ENCODE data around the gene ZC3H12D. TPM values are rescaled to one million over a fixed set of nuclear protein-coding genes. Genes with fewer than 3 reads are reported as not detected.
"Not testable (repeated sequence)": the region's sequence is repeated elsewhere in the genome, so short reads cannot be mapped to it uniquely, and the experiment has no call there.

ZC3H12D gene
- total RNA-seq, 1 donor from 2014 or later = 0.25 TPM

GRCh38 chr6:149499066-149499465, 14.3 kb upstream of the ZC3H12D start:
- peaks cover 9% of the 10 kb centered on the region for H3K4me1 ChIP-seq
- H3K27me3 ChIP-seq (ENCODE audit: low read depth) = no peaks in the 10 kb centered on the region
- H3K9me3 ChIP-seq (replicated peaks) = no peaks in the 10 kb centered on the region
- TF ChIP-seq CTCF (IDR thresholded peaks at IDR 0.05; ENCODE audit: borderline replicate concordance) = no peak
- DNase-seq = no peak
- H3K4me3 ChIP-seq = no peak overlapping the region
- H3K27ac ChIP-seq (replicated peaks) = no peak overlapping the region
- H3K36me3 ChIP-seq = no peaks in the 10 kb centered on the region
- intact Hi-C loops (cut with micrococcal nuclease) = no loop called here

GRCh38 chr6:149497365-149497764, 12.6 kb upstream of the ZC3H12D start:
- Histone ChIP-seq H3K4me3 (no peak overlapping the region), H3K27ac (replicated peaks) (no peak overlapping the region), H3K4me1 (peaks cover 9% of the 10 kb centered on the region), H3K27me3 (ENCODE audit: low read depth) (no peaks in the 10 kb centered on the region), H3K9me3 (replicated peaks) (no peaks in the 10 kb centered on the region), H3K36me3 (no peaks in the 10 kb centered on the region)
- no peak for TF ChIP-seq CTCF (IDR thresholded peaks at IDR 0.05; ENCODE audit: borderline replicate concordance)
- intact Hi-C loops (cut with micrococcal nuclease) = no loop called here
- no peak for DNase-seq

GRCh38 chr6:149496597-149496996, 11.8 kb upstream of the ZC3H12D start:
- H3K27me3 ChIP-seq (ENCODE audit: low read depth); H3K36me3 ChIP-seq; H3K4me1 ChIP-seq; H3K9me3 ChIP-seq (replicated peaks); H3K4me3 ChIP-seq; DNase-seq; H3K27ac ChIP-seq (replicated peaks); intact Hi-C loops (cut with micrococcal nuclease): not testable (repeated sequence)

- intact Hi-C loops (cut with micrococcal nuclease); H3K4me3 ChIP-seq; DNase-seq; H3K27me3 ChIP-seq (ENCODE audit: low read depth); H3K4me1 ChIP-seq; H3K27ac ChIP-seq (replicated peaks); H3K9me3 ChIP-seq (replicated peaks); H3K36me3 ChIP-seq: not testable (repeated sequence)
Measured at GRCh38 chr6:149495349-149496016, 10.7 kb upstream of the ZC3H12D start.

GRCh38 chr6:149494810-149495209, 10.0 kb upstream of the ZC3H12D start:
- H3K9me3 ChIP-seq (replicated peaks); H3K27me3 ChIP-seq (ENCODE audit: low read depth); intact Hi-C loops (cut with micrococcal nuclease); H3K4me1 ChIP-seq; H3K36me3 ChIP-seq; H3K27ac ChIP-seq (replicated peaks); H3K4me3 ChIP-seq; DNase-seq: not testable (repeated sequence)

- H3K4me1 ChIP-seq = peaks cover 2% of the 10 kb centered on the region
- no peaks in the 10 kb centered on the region for H3K36me3 ChIP-seq
- no peak overlapping the region for H3K4me3 ChIP-seq
- no peak for TF ChIP-seq CTCF (IDR thresholded peaks at IDR 0.05; ENCODE audit: borderline replicate concordance)
- no peak overlapping the region for H3K27ac ChIP-seq (replicated peaks)
- intact Hi-C loops (cut with micrococcal nuclease) = no loop called here
- H3K27me3 ChIP-seq (ENCODE audit: low read depth) = no peaks in the 10 kb centered on the region
- DNase-seq = no peak
- H3K9me3 ChIP-seq (replicated peaks) = no peaks in the 10 kb centered on the region
Measured at GRCh38 chr6:149493761-149494320, 9.0 kb upstream of the ZC3H12D start.

GRCh38 chr6:149492798-149493343, 8.1 kb upstream of the ZC3H12D start:
- H3K9me3 ChIP-seq (replicated peaks) = no peaks in the 10 kb centered on the region
- intact Hi-C loops (cut with micrococcal nuclease) = no loop called here

More at GRCh38 chr6:149492798-149493343, 8.1 kb upstream of the ZC3H12D start:
- Histone ChIP-seq H3K36me3 (no peaks in the 10 kb centered on the region), H3K4me1 (no peaks in the 10 kb centered on the region), H3K27me3 (ENCODE audit: low read depth) (no peaks in the 10 kb centered on the region), H3K4me3 (no peak overlapping the region), H3K27ac (replicated peaks) (no peak overlapping the region)
- no peak for TF ChIP-seq CTCF (IDR thresholded peaks at IDR 0.05; ENCODE audit: borderline replicate concordance)
- DNase-seq = no peak

All from left ventricle myocardium inferior (tissue), 1 donor.